Stomach smooth muscle (tissue), 2 donors: Measurements from ENCODE around the gene RMND5B.
A peak's percentile ranks its signal among the peaks of the same experiment; 100 is the strongest.

Experiments
- H3K27ac ChIP-seq: one replicate; pipeline ENCODE4 v1.7.0; 2013; ENCODE audit warnings: mild to moderate bottlenecking, low read length, inconsistent platforms
- H3K27me3 ChIP-seq, 2 donors: one replicate each; pipeline ENCODE4 v1.7.0; 2013; ENCODE audit warnings: low read length in 2 of 2; ENCODE audit not compliant: insufficient read depth in 2 of 2, control insufficient read depth in 1 of 2
- H3K36me3 ChIP-seq, 2 donors: one replicate each; pipeline ENCODE4 v1.7.0; 2013; ENCODE audit warnings: low read length in 2 of 2; ENCODE audit not compliant: control insufficient read depth in 2 of 2, insufficient read depth in 2 of 2
- H3K4me1 ChIP-seq: one replicate; pipeline ENCODE4 v1.7.0; 2013; ENCODE audit warnings: low read length; ENCODE audit not compliant: control insufficient read depth, insufficient read depth
- H3K4me3 ChIP-seq, 2 donors: one replicate each; pipeline ENCODE4 v1.7.0; 2013; ENCODE audit warnings: low read length in 2 of 2
- H3K9ac ChIP-seq, 2 donors: one replicate each; pipeline ENCODE4 v1.7.0; 2013; ENCODE audit warnings: low read length in 2 of 2, mild to moderate bottlenecking in 1 of 2
- H3K9me3 ChIP-seq, 2 donors: one replicate each; pipeline ENCODE4 v1.7.0; 2013; ENCODE audit warnings: low read length in 2 of 2; ENCODE audit not compliant: control insufficient read depth in 2 of 2
- donor health status: healthy.
- donor health status: Pancreatic carcinoma.

Gene RMND5B

DNA sequence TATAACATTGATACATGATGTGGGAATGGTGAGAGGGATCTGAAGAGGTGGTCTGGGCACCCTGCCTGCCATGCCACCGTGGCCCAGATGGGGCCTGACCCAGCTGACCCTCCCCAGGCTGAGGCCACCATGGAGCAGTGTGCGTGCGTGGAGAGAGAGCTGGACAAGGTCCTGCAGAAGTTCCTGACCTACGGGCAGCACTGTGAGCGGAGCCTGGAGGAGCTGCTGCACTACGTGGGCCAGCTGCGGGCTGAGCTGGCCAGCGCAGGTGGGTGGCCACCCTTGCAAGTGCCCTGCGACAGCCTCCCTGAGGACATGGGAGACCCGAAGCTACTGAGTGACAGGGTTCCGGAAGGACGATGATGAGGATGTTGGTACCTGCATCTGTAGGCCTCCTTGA, 7.2 kb downstream of the RMND5B start:
- no peak overlapping the region for H3K27ac ChIP-seq
- H3K9ac ChIP-seq = no peak overlapping the region
- no peaks in the 10 kb centered on the region for H3K9me3 ChIP-seq
- peaks cover 20 to 23% of the 10 kb centered on the region in 2 donors for H3K36me3 ChIP-seq
- peaks cover 6% of the 10 kb centered on the region for H3K4me1 ChIP-seq
- H3K27me3 ChIP-seq = no peaks in the 10 kb centered on the region
- no peak overlapping the region for H3K4me3 ChIP-seq

- Histone ChIP-seq H3K36me3 (peaks cover 26 to 34% of the 10 kb centered on the region in 2 donors), H3K9me3 (no peaks in the 10 kb centered on the region), H3K4me1 (peaks cover 10% of the 10 kb centered on the region), H3K27me3 (no peaks in the 10 kb centered on the region), H3K27ac (no peak overlapping the region), H3K4me3 (no peak overlapping the region), H3K9ac (no peak overlapping the region)
Measured at GRCh38 chr5:178141550-178141949, 10.7 kb downstream of the RMND5B start.

GRCh38 chr5:178142642-178143041, 11.8 kb downstream of the RMND5B start:
- Histone ChIP-seq H3K27ac (no peak overlapping the region), H3K9me3 (no peaks in the 10 kb centered on the region), H3K4me3 (no peak overlapping the region), H3K36me3 (peaks cover 37 to 44% of the 10 kb centered on the region in 2 donors), H3K9ac (no peak overlapping the region), H3K4me1 (peaks cover 10% of the 10 kb centered on the region), H3K27me3 (no peaks in the 10 kb centered on the region)

DNA sequence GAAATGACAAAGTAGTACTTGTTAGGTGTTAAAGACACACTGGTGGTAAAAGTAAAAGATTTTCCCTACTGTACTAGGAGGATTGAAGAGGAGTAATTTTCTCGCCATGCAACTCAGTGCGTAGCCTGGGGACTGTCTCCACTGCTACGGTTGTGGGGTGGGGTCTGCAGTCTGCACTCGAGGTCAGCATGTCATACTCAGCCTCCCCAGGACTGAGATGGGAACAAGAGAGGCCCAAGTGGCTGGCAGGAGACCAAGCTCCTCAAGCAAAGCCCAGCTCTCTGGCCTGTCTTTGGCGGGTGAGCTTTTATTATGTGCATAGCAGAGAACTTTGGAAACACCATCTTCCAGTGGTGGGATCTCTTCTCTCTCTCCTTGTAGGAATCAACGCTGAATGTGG, 12.4 kb downstream of the RMND5B start:
- H3K27me3 ChIP-seq = no peaks in the 10 kb centered on the region
- no peak overlapping the region for H3K4me3 ChIP-seq
- H3K4me1 ChIP-seq = peaks cover 10% of the 10 kb centered on the region
- H3K36me3 ChIP-seq = peaks cover 37 to 45% of the 10 kb centered on the region in 2 donors
- H3K9ac ChIP-seq = no peak overlapping the region
- no peaks in the 10 kb centered on the region for H3K9me3 ChIP-seq
- no peak overlapping the region for H3K27ac ChIP-seq

DNA sequence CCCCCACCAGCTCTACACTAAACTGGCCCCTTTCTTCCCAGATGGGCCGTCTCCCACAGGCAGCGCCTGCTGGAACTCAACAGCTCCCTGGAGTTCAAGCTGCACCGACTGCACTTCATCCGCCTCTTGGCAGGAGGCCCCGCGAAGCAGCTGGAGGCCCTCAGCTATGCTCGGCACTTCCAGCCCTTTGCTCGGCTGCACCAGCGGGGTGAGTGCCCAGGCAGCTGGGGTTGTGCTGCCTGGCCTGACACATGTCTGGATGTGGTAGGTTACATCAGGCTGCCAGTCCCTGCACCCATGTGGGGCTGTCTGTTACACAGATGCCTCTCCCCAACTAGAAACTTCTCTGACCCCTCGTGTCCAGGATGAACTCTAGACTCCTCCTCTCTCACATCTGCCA, 13.1 kb downstream of the RMND5B start:
- no peak overlapping the region for H3K27ac ChIP-seq
- H3K27me3 ChIP-seq = no peaks in the 10 kb centered on the region
- no peak overlapping the region for H3K9ac ChIP-seq

GRCh38 chr5:178145965-178146820, 15.4 kb downstream of the RMND5B start:
- no peak overlapping the region for H3K27ac ChIP-seq
- peaks cover 41 to 69% of the 10 kb centered on the region in 2 donors for H3K36me3 ChIP-seq
- H3K9ac ChIP-seq = no peak overlapping the region

More for the DNA sequence above, 13.1 kb downstream of the RMND5B start:
- H3K4me3 ChIP-seq = no peak overlapping the region
- peaks cover 10% of the 10 kb centered on the region for H3K4me1 ChIP-seq
- no peaks in the 10 kb centered on the region for H3K9me3 ChIP-seq
- H3K36me3 ChIP-seq = peaks cover 41 to 50% of the 10 kb centered on the region in 2 donors

DNA sequence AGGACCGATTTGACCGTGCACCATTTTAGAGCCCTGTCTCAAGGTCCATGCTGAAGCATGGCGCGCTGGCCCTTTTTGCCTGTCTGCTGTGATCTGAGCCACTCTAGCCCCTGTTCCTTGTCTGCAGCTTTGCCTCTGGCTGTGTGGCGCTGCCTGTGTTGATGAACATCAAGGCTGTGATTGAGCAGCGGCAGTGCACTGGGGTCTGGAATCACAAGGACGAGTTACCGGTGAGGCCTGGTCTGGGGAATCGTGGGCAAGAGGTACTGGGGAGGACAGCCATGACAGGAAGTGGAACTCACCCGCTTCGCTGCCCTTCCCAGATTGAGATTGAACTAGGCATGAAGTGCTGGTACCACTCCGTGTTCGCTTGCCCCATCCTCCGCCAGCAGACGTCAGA, 16.6 kb downstream of the RMND5B start:
- Histone ChIP-seq H3K27me3 (no peaks in the 10 kb centered on the region), H3K4me1 (peaks cover 13% of the 10 kb centered on the region), H3K4me3 (no peak overlapping the region), H3K27ac (no peak overlapping the region), H3K36me3 (peaks cover 41 to 73% of the 10 kb centered on the region in 2 donors), H3K9ac (no peak overlapping the region), H3K9me3 (no peaks in the 10 kb centered on the region)

More at GRCh38 chr5:178145965-178146820, 15.4 kb downstream of the RMND5B start:
- no peaks in the 10 kb centered on the region for H3K27me3 ChIP-seq
- H3K4me3 ChIP-seq = no peak overlapping the region
- peaks cover 10% of the 10 kb centered on the region for H3K4me1 ChIP-seq
- H3K9me3 ChIP-seq = no peaks in the 10 kb centered on the region

GRCh38 chr5:178149199-178149932, 18.6 kb downstream of the RMND5B start:
- Histone ChIP-seq H3K9me3 (no peaks in the 10 kb centered on the region), H3K4me1 (peaks cover 13% of the 10 kb centered on the region), H3K4me3 (no peak overlapping the region), H3K9ac (no peak overlapping the region), H3K36me3 (peaks cover 25 to 58% of the 10 kb centered on the region in 2 donors), H3K27me3 (no peaks in the 10 kb centered on the region), H3K27ac (no peak overlapping the region)

GRCh38 chr5:178150977-178151734, 20.3 kb downstream of the RMND5B start:
- Histone ChIP-seq H3K36me3 (peaks cover 25 to 54% of the 10 kb centered on the region in 2 donors), H3K27ac (peak overlapping the region; percentile 41), H3K4me3 (no peak overlapping the region), H3K27me3 (no peaks in the 10 kb centered on the region), H3K4me1 (peaks cover 16% of the 10 kb centered on the region), H3K9me3 (no peaks in the 10 kb centered on the region), H3K9ac (no peak overlapping the region)
